Measurements from ENCODE around the gene CHL1.

Gene CHL1

GRCh38 chr3:440826-441225 lies 244.3 kb downstream of the CHL1 start:
- H3K9me3 Mint-ChIP-seq, result peaks cover 50% of the 10 kb centered on the region
- H3K4me1 Mint-ChIP-seq (ENCODE audit: low read depth), result no peaks in the 10 kb centered on the region
- no peak overlapping the region for H3K27ac Mint-ChIP-seq
- intact Hi-C loops (cut with micrococcal nuclease), result no loop called here
- H3K36me3 Mint-ChIP-seq (ENCODE audit: low read depth), result no peaks in the 10 kb centered on the region
- no peak overlapping the region for H3K4me3 Mint-ChIP-seq
- H3K27me3 Mint-ChIP-seq, result no peaks in the 10 kb centered on the region

DNA sequence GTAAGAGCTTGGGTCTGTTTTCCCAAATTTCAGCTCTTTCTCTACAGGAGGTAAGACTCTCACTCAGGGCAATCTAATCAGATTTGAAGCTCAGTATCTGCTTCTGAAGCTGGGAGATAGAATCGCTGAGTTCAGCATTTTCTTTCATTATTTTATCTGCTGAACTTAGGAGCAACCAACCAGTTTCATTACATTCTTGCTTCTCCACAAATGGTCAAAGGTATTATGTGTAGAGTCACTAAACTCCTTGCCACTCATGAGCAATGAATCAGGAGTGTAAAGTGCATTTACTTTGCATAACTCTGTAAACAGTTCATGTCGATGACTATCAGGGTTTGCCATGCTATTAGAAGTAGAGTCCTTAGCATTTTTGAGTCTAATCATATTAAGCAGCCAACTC lies 249.4 kb downstream of the CHL1 start:
- H3K27ac Mint-ChIP-seq, result no peak overlapping the region
- no peak overlapping the region for H3K4me3 Mint-ChIP-seq
- H3K4me1 Mint-ChIP-seq (ENCODE audit: low read depth), result no peaks in the 10 kb centered on the region
- intact Hi-C loops (cut with micrococcal nuclease), result no loop called here
- no peaks in the 10 kb centered on the region for H3K27me3 Mint-ChIP-seq
- H3K9me3 Mint-ChIP-seq, result peaks cover 54% of the 10 kb centered on the region
- H3K36me3 Mint-ChIP-seq (ENCODE audit: low read depth), result no peaks in the 10 kb centered on the region

DNA sequence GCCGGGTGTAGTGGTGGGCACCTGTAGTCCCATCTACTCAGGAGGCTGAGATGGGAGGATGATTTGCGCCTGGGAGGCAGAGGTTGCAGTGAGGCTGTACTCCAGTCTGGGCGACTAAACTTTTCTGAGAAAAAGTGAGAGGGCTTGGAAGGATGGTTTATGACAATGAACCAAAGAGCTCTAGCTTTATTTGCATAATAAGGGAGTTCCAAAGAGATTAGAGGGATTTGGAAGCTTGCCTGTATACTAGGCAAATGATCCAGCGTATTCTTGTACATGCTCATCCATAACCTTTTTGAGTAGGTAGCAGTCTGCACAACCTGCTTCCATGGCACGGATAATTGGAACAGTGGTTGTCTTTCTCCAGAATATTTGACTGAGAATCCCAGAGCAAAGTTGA lies 251.1 kb downstream of the CHL1 start:
- Mint-ChIP-seq H3K9me3 (peaks cover 37% of the 10 kb centered on the region), H3K36me3 (ENCODE audit: low read depth) (no peaks in the 10 kb centered on the region), H3K4me3 (no peak overlapping the region), H3K27me3 (no peaks in the 10 kb centered on the region), H3K27ac (no peak overlapping the region), H3K4me1 (ENCODE audit: low read depth) (no peaks in the 10 kb centered on the region)
- intact Hi-C loops (cut with micrococcal nuclease), result no loop called here

DNA sequence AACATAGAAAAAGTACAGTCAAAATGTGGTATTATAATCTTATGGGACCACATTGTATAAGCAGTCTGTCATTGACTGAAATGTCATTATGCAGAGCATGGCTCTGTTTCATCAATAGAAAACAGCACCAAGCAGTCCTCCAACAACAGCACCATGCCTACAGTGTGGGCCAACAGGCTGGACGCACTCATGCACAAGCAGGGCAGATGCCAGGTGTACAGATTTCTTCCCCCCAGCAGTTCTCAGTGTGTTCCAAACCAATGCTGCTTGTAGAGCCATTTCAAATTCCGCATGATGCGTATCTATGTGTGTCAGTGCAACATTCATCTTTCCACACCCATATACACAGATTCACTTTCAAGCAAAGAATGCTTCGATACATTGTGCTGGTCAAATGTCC lies 253.1 kb downstream of the CHL1 start:
- Mint-ChIP-seq H3K4me3 (no peak overlapping the region), H3K27me3 (no peaks in the 10 kb centered on the region), H3K9me3 (peaks cover 30% of the 10 kb centered on the region), H3K4me1 (ENCODE audit: low read depth) (no peaks in the 10 kb centered on the region), H3K36me3 (ENCODE audit: low read depth) (no peaks in the 10 kb centered on the region), H3K27ac (no peak overlapping the region)
- intact Hi-C loops (cut with micrococcal nuclease), result no loop called here

DNA sequence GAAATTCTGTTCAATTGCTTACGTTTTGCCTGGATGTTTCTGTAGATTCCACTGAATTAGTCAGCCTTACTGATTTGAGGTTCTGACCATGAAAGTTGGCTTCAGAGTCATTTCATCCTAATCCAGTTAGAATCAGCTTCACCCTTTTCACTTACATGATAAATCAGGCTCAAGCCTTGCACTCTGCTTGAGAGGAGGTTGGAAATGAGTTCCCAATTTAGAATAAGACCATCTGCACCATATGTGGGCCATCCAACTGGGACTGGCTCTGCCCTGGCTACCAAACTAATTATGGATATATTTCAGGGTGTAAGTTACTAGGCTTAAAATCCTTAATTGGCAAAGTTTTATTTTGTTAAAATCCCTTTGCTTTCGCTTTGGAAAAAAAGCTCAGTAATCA lies 255.7 kb downstream of the CHL1 start:
- intact Hi-C loops (cut with micrococcal nuclease), result no loop called here
- H3K4me1 Mint-ChIP-seq (ENCODE audit: low read depth), result no peaks in the 10 kb centered on the region
- H3K27ac Mint-ChIP-seq, result no peak overlapping the region
- H3K9me3 Mint-ChIP-seq, result peaks cover 10% of the 10 kb centered on the region
- H3K4me3 Mint-ChIP-seq, result no peak overlapping the region
- no peaks in the 10 kb centered on the region for H3K36me3 Mint-ChIP-seq (ENCODE audit: low read depth)
- H3K27me3 Mint-ChIP-seq, result no peaks in the 10 kb centered on the region

- peaks cover 3% of the 10 kb centered on the region for H3K9me3 Mint-ChIP-seq
- H3K27ac Mint-ChIP-seq, result no peak overlapping the region
- no peak overlapping the region for H3K4me3 Mint-ChIP-seq
- no peaks in the 10 kb centered on the region for H3K27me3 Mint-ChIP-seq
- H3K4me1 Mint-ChIP-seq (ENCODE audit: low read depth), result no peaks in the 10 kb centered on the region
- intact Hi-C loops (cut with micrococcal nuclease), result no loop called here
- H3K36me3 Mint-ChIP-seq (ENCODE audit: low read depth), result no peaks in the 10 kb centered on the region
Observed at GRCh38 chr3:453106-453505, 256.5 kb downstream of the CHL1 start.

GRCh38 chr3:454986-455385 lies 258.4 kb downstream of the CHL1 start:
- H3K36me3 Mint-ChIP-seq (ENCODE audit: low read depth), result no peaks in the 10 kb centered on the region
- no peak overlapping the region for H3K27ac Mint-ChIP-seq
- no peaks in the 10 kb centered on the region for H3K9me3 Mint-ChIP-seq
- H3K4me1 Mint-ChIP-seq (ENCODE audit: low read depth), result no peaks in the 10 kb centered on the region
- H3K4me3 Mint-ChIP-seq, result no peak overlapping the region
- intact Hi-C loops (cut with micrococcal nuclease), result no loop called here
- no peaks in the 10 kb centered on the region for H3K27me3 Mint-ChIP-seq

DNA sequence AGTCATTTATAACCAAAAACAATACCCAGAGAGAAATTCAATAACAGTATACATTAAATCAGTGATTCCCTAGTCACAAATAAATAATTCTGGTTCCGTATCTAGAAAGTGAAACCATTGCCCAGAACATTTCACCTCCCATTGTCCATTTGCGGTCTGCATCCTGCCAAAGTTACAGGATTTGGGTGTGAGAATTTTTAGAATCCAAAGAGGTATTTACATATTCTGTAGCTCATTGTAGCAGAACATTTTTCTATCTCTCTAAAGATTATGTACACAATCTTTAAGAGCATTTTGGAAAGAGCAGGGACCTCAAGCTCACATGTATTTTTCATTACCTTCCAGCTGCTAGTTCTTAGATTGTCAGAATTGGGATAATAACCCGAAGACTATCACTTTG lies 261.6 kb downstream of the CHL1 start:
- H3K27ac Mint-ChIP-seq, result no peak overlapping the region
- no peaks in the 10 kb centered on the region for H3K36me3 Mint-ChIP-seq (ENCODE audit: low read depth)
- H3K4me3 Mint-ChIP-seq, result no peak overlapping the region
- H3K9me3 Mint-ChIP-seq, result no peaks in the 10 kb centered on the region
- H3K4me1 Mint-ChIP-seq (ENCODE audit: low read depth), result no peaks in the 10 kb centered on the region
- H3K27me3 Mint-ChIP-seq, result no peaks in the 10 kb centered on the region
- intact Hi-C loops (cut with micrococcal nuclease), result no loop called here

DNA sequence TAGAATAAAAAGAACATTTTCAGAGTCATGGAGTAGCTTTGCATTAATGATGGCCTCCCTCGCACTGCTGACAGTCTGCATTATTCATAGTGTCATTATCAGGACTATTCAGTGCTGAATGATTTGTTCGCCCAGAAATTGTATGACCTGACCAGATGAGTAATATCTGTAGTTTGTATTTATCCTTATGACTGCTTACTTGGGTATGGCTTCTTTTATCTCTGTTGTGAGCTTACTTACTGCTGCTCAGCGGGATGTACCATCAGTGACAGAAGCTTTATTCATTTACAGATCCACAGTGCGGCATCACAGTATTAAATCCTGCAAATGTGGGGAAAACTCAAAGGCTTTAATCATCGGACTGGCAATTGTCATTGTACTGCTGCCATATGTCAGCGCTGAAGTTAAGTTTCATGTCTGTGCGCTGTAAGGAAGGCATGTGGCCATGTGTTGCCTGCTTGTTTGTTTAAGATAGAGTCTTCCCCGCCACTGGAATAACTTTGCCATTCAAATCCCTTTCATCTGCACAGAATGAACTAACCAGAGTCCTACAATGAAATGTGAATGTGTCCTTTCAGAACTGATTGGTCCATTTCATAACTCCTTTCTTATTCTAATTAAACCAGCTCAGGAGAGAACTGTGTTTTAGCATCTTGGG lies 262.2 kb downstream of the CHL1 start:
- H3K9me3 Mint-ChIP-seq, result no peaks in the 10 kb centered on the region
- no peaks in the 10 kb centered on the region for H3K4me1 Mint-ChIP-seq (ENCODE audit: low read depth)
- intact Hi-C loops (cut with micrococcal nuclease), result no loop called here
- H3K27me3 Mint-ChIP-seq, result no peaks in the 10 kb centered on the region
- no peak overlapping the region for H3K4me3 Mint-ChIP-seq
- H3K36me3 Mint-ChIP-seq (ENCODE audit: low read depth), result no peaks in the 10 kb centered on the region
- no peak overlapping the region for H3K27ac Mint-ChIP-seq
